ENCODE results near the gene MIEF1.

The MIEF1 gene

DNA sequence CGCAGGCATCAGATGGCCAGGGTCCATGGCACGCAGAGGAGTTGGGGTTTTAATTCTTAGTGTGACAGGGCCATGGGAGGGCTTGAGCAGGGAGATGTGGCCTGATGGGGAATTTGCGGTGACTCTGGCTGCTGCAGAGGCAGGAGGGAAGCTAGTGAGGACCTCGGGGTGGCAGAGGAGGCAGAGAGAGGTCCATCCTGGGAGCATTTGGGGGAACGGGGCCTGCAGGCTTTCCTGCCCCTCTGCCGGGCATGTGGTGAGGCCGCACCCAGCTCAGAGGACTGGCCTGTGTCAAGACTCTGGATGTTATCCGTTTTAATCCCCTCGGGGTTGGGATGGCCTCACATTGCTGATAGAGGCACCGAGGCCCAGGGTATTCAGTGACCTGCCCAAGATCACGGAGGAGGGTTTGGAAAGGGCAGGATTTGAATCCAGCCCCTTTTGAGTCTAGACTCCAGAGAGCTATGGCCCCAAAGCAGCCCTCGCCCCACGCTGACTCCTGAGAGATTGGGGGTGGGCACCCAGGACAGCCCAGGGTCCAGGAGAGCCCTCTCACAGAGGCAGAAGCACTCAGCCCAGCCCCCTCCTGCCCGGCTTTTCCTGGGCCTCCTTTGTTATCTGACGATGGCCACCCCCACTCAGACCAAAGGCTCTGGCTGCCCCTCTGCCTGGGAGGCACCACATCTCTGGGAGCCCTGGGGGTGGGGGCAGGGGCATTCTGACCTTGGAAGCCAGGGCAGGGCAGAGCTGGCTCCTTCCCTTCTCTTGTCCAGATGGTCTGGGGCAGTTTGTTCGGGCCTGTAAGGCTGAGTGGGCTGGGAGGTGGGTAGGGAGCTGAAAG lies 31.4 kb upstream of the MIEF1 start:
- no peak for DNase-seq (ENCODE audit: low spot score)

DNA sequence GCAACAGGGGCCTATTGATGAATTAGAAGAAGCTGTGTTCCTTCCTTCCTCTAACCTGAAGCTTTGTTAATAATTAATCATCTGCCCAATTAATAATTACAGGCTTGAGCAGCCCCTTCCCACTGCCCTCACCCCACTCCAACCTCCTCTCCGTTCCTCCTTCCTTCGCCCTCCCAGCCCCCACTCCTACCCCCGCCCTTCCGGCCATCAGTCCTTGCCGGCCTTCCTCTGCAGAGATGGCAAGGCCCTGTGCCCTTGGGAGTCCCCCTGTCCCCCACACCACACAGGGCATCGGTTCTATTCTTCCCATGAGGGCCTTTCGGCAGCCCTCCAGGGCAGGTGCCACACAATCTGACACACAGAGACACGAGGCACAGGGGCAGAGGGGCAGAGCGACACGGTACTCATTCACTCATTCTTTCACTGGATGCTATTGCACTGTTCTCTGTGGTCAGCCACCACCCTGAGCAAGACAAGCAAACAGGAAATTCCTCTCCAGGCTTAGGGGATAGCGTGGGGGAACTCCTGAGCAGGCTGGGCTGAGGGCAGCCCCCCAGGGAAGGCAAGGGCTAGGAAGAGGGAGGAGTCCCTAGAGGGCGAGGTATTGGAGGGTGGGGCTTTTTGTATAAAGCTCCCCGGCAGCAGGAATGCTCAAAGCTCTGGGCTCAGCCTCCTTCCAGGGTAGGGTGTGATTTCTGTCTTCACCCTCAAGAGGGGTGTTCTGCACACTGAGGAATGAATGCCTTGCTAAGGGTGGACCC lies 30.5 kb upstream of the MIEF1 start:
- DNase-seq (ENCODE audit: low spot score) = no peak

DNA sequence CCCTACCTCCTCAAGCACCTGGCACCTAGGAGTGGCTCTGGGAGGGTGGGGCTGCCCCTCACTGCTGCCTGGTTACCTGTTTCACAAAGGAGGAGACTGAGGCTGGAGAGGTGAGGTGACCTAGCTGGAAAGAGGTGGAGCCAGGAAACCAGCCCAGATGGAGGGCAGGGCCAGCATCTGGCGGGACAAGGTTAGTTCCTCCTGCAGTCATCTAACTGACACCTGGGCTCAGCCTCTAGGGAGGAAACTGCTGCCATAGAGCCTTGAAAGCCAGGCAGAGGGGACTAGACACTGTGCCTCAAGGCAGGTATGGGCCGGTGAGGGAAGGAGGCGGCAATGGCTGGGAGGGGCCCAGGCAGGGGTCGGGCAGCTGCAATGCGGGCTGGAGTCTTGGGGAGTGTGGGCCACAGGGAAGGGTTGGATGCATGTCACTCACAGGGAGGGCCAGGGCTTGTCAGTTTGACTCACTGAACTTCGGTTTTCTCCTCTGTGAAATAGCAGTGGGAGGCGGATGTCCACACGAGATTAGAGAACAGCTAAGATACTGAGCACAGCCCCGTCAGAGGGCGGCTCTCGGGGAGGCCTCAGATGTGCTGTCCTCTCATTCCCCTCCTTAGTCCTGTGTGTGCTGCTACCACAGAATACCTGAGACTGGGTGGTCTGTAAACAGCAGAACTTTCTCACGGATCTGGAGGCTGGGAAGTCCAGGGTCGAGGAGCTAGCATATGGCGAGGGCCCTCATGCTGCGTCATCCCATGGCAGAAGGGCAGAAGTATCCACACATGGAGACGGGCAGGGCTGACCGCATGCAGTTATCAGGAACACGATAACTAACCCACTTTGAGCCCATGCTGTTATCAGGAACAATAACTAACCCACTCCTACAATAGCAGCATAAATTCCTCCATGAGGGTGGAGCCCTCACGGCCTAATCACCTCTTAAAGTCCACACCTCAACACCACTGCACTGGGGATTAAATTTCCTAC lies 29.2 kb upstream of the MIEF1 start:
- DNase-seq (ENCODE audit: low spot score) = no peak

DNA sequence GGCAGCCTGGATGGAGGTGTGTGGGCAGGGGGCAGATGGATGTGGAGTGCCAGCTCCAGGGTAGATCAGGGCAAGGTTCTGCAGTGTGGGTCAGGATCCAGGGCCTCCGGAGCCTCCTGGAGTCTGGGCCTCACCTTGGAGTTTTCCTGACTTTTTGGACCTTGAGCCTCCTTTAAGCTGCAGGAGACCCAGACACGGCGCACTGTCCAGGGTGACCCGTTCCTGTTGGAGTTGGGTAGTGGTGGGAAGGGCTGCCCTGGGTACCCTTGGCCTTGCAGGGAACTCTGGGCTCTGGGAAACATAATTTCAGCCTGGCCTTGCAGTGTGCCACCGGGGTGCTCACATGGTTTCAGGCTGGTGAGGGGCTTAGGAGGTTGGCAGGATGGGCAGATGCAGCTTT lies 28.2 kb upstream of the MIEF1 start:
- DNase-seq (ENCODE audit: low spot score) = no peak

DNA sequence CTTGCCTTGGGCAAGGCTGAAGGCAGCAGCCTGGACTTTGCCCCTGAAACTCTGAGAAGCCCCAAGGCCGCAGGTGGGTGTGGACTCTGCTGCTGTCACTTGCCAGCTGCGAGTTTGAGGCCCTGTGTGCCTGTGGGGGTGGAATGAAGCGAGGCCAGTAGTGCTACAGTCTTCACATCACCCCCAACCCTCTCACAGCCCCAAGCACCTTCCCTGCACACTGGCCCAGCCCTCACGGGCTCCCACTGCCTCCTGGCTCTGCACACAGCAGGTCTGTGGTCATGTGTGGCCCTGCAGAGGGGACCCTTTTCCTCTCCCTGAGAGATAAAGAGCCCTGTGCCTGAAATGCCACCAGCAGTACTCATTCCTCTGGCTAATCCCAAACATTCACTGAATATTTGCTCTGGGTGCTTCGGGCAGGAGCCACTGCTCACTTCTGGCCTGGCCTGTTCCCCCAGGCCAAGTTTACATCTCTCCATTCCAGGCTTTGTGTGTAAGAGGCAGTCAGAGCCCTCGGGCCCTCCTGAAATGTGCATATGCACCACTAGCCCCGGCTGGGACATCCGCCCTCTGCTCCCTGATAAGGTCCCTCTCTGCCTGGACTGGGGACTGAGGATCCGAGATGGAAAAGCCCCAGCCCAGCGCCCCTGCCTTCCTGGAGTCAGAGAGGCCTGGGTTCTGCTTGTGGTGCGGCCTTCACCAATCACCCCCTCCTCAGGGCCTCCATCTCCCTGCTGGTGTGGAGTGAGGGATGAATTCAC lies 27.6 kb upstream of the MIEF1 start:
- no peak for DNase-seq (ENCODE audit: low spot score)

DNA sequence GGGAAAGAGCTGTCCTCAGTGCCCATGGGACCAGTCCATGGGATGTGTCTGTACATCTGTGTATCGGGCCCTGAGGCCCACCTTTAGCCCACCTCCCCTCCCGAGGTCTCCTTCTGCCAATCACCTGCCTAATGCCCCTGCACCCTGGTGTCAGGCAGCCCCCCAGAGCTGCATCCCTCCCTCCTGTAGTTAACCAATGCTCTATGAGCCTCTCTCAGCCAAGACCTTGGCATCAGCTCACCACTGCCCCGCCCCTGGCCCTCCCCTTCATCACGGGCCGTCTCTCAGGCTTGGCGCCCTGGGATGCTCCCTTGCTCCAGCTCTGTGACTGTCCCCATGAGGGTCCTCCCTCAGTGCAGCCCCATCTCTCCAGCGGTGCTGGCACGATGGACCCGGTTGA lies 26.8 kb upstream of the MIEF1 start:
- no peak for DNase-seq (ENCODE audit: low spot score)

DNA sequence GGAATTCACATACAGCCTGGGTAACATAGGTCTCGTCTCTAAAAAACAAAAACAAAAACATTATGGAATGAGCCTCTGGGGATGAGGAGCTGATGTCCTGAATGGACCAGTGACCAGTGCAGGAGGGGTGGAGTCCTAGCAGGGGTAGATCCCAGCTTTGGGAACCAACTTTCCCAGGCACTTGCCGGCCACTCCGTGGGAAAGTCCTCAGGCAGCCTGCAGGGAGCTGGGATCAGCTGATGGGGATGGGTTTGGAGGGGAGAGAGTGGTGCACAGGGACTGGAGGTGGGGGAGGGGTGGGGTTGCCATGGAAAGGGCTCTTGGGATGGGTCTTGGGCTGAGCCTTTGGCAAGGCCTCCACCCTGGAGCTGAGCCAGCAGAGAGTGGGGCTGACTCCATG lies 26.2 kb upstream of the MIEF1 start:
- DNase-seq (ENCODE audit: low spot score) = no peak

DNA sequence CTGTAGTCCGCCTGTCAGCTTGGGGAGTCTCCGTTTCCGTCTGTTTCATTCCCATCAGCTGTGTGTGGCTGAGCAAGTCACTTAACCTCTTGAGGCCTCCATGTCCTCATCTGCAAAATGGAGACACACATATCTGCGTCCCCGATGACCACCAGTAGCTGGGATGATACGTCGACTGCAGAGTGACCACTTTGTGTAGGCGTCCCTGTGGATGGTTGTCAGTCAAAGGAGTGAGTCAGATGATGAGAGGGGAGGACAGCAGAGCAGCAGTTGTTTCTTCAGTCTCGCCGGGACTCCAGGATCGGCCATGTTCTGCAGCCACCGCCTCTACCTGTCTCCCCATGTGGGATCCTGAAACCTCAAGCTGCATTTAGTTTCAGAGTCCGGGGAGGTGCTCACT lies 25.4 kb upstream of the MIEF1 start:
- DNase-seq (ENCODE audit: low spot score) = no peak

DNA sequence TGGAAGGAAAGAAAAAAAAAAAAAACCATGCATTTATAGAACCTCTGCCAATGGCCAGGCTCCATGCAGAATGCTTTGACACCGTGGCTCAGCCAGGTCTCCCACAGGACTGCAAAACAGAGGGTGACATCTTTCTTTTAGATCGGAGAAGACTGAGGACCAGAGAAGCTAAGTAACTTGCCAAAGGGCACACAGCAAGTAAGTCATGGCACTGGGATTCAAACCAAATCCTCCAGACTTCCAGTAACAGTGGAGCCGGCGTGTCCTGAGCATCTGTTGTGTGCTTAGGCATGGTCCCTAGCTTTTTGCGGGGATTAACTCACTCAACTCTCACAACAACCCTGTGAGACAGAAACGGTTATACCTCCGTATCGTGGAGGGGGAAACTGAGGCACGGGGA lies 24.5 kb upstream of the MIEF1 start:
- no peak for DNase-seq (ENCODE audit: low spot score)

DNA sequence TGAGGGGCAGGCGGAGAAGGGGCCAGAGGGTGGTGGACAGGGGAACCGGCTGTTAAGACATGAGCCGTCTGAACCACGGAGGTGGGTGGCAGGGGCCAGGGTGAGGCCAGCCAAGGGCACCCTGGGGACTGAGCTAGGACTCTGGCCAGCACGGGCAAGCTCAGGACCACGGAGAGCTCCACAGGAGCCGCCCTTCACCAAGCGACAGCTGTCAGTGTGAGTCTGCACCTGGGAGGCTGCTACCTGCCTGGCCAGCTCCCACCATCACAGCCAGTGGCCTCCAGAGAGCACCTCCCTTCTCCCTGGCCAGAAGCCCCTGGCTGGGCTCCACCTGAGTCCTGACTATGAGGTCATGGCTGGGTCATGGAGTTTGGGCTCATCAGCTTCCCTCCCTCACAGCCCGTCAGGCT lies 23.6 kb upstream of the MIEF1 start:
- peak; percentile 86 for DNase-seq (ENCODE audit: low spot score)

DNA sequence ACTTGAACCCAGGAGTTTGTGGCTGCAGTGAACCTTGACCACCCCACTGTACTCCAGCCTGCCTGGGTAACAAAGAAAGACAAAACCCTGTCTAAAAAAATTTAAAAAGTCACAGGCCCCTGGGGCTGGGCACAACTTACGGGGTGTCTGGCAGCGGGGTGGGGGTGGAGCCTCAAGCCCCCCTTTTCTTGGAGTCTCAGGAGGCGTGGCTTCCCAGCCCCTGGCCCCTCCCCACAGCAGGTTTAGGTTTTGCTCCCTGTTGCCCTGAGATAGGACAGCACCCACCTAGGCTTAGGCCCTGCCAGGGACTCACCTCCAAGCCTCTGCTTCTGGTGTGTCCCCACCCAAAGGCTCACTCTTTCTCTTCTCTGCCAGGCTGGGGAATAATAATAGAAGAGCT lies 22.8 kb upstream of the MIEF1 start:
- no peak for DNase-seq (ENCODE audit: low spot score)

DNA sequence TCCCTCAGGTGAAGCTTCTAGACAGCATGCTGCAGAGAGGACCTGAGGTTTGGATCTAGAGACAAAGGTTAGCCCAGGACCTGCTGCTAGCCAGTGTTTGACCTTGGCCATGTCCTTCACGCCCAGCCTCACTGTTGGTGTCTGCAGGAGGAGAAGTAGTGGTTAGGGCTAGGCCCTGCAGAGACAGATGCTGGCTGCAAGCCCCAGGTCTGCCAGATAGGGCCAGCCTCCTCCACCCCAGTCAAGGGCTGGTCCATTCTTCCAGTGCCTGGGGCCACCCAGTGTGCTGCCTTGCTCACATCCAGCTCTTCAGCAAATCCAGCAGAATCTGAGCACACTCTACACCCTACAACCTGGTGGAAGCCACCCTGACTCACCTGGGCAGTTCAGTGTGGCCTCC lies 21.5 kb upstream of the MIEF1 start:
- no peak for DNase-seq (ENCODE audit: low spot score)

DNA sequence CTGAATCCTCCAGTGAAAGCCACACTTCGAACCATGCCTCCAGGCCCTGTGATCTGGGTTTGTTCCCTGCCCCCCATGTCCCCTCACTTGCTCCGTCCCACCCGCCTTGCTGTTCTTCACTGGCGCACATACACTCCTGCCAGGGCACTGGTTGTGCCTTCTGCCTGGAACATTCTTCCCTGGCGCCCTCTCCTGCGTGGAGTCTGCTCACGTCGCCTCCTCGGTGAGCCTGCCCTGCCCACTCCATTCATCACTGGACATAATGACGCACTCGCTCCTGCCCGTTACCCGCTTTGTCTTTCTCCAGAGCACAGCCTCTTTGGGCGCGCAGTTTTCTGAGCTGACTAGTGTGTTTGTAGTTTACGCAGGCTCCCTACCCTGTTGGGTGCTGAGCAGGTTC lies 21.0 kb upstream of the MIEF1 start:
- no peak for DNase-seq (ENCODE audit: low spot score)

DNA sequence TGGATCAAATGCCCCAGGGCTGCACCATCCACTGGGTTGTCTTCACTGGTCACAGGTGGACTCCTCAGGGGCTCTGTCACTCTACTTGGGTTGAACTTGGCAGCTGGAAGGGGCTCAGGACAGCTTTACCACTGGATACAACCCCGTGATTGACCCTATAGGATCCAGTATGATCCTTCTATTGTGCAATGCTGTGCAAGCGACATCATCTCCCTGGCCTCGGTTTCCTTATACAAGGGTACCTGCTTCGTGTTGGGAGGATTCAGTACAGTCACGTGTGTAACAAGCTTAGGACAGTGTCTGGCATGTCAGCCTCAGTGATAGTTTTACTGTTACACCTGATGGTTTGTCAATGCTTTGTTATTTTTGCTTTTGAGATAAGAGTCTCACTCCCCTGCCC lies 20.5 kb upstream of the MIEF1 start:
- no peak for DNase-seq (ENCODE audit: low spot score)

DNA sequence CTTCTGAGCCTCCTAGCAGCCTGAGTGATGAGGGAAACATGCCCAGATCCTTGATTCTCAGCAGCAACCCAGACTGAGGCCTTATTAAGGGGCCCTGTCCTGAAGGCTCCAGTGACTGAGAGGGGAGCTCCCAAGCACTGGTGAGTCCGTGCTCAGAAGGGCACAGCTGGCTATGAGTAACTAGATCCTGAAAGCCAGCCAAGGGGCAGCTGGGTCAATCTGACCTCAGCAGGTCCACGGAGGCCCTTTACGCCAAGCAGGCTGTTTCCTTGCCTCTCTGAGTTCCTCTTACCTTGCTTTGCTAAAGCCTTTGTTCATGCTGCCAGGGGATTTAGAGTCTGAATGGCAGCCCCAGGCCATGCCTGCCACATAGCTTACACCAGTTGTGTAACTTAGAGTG lies 19.3 kb upstream of the MIEF1 start:
- no peak for DNase-seq (ENCODE audit: low spot score)

DNA sequence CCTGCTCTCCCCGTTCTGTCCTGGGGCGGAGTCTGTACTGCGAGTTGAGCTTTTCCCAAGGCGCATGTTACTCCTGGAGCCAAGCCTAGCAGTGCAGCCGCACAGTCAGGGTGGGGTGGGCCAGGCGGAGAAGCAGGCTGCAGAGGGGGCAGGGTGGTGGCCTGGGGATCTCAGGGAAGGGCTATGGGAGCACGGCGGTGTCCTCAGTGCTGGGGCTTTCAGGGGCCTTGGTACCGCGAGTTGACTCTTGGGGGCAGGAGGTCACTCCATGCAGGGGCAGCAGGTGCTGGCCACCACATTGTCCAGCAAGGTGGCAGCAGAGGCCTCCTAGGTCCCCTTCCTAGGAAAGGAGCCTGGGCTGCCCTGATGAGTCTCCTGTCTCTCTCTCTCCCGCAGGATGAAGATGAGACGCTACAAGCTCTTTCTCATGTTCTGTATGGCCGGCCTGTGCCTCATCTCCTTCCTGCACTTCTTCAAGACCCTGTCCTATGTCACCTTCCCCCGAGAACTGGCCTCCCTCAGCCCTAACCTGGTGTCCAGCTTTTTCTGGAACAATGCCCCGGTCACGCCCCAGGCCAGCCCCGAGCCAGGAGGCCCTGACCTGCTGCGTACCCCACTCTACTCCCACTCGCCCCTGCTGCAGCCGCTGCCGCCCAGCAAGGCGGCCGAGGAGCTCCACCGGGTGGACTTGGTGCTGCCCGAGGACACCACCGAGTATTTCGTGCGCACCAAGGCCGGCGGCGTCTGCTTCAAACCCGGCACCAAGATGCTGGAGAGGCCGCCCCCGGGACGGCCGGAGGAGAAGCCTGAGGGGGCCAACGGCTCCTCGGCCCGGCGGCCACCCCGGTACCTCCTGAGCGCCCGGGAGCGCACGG lies 14.9 kb upstream of the MIEF1 start:
- DNase-seq (ENCODE audit: low spot score) = no peak

DNA sequence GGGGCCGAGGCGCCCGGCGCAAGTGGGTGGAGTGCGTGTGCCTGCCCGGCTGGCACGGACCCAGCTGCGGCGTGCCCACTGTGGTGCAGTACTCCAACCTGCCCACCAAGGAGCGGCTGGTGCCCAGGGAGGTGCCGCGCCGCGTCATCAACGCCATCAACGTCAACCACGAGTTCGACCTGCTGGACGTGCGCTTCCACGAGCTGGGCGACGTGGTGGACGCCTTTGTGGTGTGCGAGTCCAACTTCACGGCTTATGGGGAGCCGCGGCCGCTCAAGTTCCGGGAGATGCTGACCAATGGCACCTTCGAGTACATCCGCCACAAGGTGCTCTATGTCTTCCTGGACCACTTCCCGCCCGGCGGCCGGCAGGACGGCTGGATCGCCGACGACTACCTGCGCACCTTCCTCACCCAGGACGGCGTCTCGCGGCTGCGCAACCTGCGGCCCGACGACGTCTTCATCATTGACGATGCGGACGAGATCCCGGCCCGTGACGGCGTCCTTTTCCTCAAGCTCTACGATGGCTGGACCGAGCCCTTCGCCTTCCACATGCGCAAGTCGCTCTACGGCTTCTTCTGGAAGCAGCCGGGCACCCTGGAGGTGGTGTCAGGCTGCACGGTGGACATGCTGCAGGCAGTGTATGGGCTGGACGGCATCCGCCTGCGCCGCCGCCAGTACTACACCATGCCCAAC lies 14.1 kb upstream of the MIEF1 start:
- DNase-seq (ENCODE audit: low spot score) = no peak

DNA sequence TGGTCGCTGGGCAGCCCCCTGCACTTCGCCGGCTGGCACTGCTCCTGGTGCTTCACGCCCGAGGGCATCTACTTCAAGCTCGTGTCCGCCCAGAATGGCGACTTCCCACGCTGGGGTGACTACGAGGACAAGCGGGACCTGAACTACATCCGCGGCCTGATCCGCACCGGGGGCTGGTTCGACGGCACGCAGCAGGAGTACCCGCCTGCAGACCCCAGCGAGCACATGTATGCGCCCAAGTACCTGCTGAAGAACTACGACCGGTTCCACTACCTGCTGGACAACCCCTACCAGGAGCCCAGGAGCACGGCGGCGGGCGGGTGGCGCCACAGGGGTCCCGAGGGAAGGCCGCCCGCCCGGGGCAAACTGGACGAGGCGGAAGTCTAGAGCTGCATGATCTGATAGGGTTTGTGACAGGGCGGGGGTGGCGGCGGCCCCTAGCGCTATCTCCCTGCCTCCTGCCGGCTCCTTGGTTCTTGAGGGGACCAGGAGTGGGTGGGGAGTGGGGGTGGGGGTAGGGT lies 13.5 kb upstream of the MIEF1 start:
- peak; percentile 14 for DNase-seq (ENCODE audit: low spot score)
